ENCODE results near the gene RCAN3.

RCAN3 gene

DNA sequence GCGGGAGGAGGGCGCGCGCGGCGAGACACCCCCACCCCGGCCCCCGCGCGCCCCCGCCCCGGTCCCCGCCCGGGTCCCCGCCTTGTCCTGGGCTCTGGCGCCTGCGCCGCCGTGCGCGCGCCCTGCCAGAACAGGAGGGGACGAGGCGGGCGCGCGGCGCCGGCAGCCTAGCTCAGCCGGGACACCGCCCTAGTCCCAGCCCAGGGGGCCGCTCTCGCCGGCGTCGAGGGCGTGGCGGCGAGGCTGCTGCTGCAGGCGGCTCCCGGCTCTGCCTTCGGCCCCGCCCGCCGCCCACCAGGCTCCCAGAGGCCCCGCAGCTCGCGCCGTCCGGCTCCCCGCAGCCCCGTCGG lies at the start of gene RCAN3:
RCAN3 (plus strand) TSS at position 128 of the 350 bp plus-strand sequence. CDS start 11,537 bp downstream, outside the sequence.
- DNase-seq (ENCODE audit: low read depth) = peak; percentile 53

DNA sequence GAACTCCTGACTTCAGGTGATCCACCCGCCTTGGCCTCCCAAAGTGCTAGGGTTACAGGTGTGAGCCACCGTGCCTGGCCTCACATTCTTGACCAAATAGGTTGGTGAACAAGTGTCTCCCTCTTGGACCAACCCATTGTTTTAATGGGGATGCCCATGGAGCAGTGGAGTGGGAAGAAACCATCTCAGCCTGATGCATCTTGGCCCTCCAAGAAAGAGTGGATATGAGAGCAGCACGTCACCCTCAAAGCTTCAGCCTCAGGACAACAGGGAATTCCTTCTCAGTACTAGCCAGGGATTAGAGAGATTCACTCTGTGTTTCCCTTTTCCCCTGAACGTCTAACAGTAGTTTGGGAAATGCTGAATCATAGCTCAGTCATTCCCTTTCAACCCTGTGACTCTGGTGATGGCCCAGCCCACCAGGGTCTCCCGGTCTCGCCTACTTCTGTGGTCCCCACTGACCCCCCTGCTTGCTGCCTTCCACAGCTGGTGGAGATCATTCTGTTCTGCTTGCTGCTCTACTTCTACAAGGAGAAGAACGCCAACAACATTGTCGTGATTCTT lies 49.6 kb upstream of the RCAN3 start:
- DNase-seq (ENCODE audit: low read depth) = no peak

DNA sequence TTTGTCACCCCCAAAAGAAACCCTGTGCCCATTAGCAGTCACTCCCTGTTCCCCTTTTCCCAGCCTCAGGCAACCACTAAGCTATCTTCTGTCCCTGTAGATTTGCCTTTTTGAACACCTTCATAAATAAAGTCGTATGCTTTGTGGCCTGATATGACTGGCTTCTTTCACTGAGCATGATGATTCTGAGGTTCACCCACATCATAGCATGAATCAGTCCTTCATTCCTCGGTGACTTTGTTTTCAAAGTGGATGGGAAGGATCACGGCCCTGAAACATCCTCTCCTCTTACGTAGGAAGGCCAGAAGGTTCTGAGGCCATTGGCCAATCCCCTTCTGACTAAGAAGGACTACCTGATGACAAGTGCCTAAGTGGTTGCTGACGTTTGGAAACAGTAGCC lies 48.0 kb upstream of the RCAN3 start:
- DNase-seq (ENCODE audit: low read depth) = no peak

DNA sequence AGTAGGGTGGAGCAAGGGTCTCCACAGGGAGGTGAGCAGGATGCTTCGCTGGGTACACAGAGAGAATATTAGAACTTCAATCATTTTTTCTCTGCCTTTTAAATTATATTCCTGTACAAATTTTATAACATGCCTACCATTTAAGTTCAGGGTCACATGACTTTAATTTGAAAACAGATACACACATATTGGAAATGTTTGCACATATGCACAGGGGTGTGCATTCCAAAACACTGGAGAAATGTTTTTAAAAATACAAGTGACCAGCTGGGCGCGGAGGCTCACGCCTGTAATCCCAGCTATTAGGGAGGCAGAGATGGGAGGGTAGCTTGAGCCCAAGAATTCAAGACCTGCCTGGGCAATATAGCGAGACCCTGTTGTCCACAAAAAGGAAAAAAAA lies 47.4 kb upstream of the RCAN3 start:
- DNase-seq (ENCODE audit: low read depth) = no peak

DNA sequence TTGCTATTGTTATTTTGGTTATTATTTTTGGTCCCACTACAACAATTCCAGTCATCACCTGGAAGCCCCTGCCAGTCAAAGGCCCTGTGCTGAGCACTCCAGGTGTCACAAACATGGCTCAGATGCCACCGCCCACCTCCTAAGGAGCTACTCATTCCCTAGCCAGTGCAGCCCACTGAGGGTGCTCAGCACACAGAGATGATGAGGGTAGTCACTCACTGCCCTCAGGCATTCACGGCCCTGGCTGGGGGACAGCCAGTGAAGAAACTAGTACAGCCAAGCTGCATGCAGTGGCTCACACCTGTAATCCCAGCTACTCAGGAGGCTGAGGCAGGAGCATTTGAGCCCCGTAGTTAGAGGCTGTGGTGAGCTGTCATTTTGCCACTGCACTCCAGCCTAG lies 44.8 kb upstream of the RCAN3 start:
- DNase-seq (ENCODE audit: low read depth) = no peak

DNA sequence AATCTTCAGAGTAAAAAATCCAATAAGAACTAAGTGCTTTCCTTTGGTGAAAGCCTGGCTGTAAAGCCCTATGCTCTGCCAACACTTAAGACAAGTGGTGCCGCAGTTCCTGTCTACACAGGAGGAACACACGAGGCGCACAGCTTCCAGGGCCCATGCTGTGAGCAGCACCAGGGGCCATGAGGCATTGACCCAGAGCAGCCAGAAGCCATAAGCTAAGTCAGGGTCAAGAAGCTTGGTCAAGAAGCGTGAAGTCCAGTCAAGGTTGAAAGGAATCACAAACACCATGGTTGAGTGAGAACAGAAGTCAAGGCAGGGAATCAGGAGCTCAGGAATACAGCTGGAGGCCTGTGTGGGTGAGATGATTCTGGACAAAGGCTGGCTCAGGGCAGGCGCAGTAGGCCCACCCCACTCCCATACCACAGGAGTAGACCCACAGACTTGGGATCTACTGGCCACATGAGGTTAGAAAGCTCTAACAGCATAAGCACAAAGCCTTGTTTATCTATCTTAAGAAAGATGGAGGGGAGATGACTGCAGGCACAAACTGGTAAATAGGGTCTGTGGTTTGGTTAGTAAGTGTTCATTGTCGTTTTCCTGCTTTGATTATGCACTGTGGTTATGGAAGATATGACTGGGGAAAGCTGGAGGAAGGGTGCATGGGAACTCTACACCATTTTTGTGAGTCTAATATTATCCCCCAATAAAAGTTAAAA lies 42.9 kb upstream of the RCAN3 start:
- no peak for DNase-seq (ENCODE audit: low read depth)

DNA sequence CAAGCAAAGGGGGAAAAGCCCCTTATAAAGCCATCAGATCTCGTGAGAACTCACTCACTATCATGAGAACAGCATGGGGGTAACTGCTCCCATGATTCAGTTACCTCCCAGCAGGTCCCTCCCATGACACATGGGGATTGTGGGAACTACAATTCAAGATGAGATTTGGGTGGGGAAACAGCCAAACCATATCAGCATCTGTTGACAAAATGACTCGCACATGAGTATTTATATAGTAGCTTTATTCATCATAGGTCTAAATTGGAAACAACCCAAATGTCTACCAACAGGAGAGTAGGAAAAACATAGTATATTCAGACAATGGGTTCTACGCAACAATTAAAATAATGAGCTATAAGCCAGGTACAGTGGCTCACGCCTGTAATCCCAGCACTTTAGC lies 40.5 kb upstream of the RCAN3 start:
- peak; percentile 58 for DNase-seq (ENCODE audit: low read depth)

DNA sequence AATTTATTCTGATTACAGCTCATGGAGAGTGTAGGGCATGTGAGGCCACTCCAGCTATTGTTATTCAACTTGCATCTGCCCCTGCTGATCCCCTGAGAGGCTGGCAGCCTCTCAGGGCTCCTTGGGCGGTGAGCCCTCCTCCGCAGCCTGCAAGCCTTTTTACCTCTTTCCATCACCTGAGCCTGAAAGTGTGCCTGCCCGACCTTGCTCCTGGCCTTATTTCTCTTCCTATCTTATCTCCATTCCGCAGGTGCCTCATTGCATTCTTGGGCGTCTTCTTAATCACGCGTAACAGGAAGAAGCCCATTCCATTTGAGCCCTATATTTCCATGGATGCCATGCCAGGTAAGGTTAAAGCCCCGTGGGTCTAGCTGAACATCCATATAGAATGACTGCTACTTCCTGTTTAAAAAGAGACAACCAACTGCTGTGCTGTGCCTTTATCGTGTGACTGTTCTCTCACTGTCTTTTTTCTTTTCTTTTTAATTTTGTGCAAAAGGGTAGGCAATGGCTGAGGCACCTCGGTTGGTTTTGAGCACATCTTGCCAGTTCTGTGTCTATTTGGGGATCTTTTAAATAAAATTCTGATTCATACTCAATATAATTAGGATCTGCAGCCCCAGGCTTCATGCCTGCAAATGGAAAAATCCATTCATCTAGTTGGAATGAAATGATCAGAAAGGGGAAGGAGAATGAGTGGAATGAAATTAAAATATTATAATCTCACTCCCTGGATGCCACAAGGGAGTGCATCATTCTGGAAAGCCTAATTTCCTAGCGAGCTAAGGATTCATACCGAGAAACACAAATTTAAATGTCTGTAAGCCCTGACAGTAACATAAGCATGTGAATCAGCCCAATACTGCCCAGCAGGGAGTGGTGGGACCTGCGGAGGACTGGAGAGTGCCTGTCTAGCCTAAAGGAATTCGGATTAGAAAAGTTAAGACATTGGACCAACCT lies 38.6 kb upstream of the RCAN3 start:
- no peak for DNase-seq (ENCODE audit: low read depth)

DNA sequence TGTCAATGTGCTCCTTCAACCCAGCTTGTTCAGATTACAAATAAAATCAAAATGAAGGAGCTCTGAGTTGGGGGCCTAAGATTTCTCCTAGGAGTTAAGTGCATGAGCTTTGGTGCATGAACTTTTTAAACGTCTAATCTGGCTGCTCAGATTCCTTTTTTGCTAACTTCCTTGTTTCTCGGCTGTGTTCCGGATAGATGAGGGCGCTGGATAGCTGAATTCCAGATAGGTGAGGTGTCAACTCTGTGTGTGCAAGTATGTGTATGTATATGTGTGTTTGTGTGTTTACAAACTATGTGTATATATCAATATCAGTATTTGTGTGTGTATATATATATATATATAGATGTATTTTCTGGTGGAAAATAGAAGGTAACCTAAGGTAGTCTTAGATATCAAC lies 37.5 kb upstream of the RCAN3 start:
- DNase-seq (ENCODE audit: low read depth) = no peak

DNA sequence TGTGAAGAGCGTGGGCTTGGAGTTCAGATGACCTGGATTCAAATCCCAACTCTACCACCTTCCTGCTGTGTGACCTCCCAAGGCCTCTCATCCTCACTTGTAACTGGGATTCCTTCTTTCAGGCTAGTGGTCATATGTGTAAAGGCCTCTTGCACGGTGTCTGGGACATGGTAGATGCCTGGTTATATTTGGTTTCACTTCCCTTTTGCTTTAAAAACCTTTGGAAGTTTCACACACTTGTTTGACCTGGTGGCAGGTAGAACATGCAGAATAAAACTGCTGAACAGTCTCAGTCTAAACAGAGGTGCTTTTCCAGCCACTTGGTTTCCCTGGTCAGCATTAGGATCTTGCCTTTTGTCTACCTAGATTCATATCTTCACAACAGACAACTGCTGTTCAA lies 37.0 kb upstream of the RCAN3 start:
- no peak for DNase-seq (ENCODE audit: low read depth)

DNA sequence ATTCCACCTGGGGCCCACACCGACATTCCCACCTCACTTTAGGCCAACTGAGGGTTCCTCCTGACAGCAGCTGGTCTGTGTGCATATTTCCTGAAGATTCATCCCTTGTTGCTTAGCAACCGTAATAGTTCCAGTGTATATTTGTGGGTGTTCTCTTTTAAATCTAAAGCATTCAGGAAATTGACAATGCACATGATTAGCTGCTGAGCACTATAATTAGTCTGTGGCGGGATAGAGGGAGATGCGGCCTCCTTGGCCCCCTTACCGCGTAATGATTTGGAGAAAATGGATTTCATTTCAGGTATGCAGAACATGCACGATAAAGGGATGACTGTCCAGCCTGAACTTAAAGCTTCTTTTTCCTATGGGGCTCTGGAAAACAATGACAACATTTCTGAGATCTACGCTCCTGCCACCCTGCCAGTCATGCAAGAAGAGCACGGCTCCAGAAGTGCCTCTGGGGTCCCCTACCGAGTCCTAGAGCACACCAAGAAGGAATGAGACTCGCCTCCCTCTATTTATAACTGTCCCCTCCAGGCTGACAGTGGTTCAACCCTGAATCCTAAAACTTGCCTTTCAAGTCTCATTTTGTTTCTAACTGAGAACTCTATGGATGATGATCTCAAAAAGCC lies 33.8 kb upstream of the RCAN3 start:
- no peak for DNase-seq (ENCODE audit: low read depth)

DNA sequence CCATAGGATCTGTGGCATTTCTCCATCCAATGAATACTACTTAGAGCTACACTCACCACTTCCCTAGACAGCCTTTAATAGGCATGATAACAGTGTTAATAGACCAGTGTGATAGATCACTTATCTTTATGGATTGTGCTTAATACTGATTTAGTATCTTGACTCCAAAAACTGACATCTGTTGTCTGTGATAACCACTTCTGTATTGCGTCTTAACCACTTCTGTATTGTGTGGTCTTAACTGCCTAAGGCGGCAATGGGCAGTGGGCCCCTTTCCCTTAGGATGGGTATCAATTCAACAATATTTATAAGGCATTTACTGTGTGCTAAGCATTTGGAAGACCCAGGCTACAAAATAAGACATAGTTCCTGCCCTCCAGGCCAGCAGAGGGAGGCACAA lies 32.0 kb upstream of the RCAN3 start:
- no peak for DNase-seq (ENCODE audit: low read depth)

DNA sequence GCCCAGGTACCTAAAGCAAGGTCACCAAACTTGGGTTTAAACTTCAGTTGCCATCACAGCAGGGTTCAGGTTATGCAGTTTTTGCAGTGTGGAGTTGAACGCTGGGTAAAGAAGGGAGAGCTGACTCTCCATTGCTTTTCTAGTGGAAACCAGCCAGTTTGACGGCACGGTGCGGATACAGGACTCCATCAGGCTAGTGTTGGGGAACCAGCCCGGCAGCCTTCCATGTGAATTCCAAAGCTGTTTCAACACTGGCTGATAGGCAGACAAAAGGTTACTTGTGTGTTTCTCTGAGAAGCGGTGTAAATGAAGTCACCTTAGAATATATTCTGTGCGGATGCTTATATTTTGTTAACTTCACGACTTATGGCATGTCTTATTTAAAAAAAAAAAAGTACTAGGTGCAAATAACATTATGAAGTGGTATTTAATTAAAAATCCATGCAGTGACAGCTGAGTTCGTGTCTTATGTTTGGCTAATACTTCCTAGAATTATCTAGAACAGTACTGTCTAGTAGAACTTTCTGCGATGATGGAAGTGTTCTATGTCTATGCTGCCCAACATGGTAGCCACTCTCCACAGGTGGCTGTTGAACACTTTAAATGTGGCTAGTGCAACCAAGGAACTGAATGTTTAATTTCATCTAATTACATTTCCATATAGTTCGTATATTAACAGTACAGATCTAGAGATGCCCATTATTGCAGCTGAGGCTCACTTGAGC lies 29.9 kb upstream of the RCAN3 start:
- no peak for DNase-seq (ENCODE audit: low read depth)

DNA sequence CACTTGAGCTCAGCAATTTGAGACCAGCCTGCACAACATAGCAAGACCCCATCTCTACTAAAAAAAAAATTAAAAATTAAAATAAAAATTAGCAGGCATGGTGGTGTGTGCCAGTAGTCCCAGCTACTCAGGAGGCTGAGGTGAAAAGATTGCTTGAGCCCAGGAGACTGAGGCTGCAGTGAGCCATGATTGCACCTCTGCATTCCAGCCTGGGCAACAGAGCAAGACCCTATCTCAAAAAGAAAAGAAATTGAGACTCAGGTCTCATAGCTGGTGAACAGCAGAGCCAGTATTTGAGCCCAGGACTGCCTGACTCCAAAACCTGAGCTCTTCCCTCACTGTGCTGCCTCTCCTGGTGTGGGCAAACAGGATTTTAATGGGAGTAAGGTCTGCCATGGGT lies 28.4 kb upstream of the RCAN3 start:
- DNase-seq (ENCODE audit: low read depth) = no peak

DNA sequence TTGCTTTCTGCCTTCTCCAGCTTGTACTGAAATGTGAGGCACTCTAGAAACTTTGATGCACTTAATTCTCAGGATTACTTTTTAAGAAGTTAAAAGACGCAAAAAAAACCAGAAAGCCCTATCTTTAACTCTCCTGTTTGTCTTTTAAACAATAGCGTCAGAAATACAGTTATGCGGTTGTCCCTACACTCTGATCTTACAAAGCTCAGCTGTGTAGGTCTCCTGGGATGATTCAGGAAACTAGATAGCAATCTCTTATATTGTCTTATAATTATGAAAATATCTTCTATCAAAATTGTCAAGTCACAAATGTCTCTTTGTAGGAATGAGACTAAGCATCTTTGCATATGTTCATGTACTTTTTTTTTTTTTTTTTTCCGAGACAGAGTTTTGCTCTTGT lies 26.9 kb upstream of the RCAN3 start:
- DNase-seq (ENCODE audit: low read depth) = no peak

DNA sequence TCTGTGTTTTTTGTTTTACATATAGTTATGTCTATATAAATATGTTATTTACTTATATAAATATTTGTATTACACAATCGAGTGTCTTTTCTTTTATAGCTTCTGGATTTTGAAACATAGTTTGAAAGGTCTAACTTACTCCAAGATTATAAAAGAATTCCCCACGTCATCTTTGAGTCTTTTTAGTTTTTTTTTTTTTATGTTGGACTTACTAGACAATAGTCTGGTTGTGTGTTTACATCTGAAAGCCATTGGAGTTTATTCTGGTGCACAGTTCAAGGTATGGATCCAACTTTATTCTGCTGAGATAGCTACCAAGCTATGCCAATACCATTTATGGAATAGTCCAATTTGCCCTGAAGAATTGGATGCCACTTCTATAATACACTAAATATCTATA lies 26.1 kb upstream of the RCAN3 start:
- DNase-seq (ENCODE audit: low read depth) = no peak

DNA sequence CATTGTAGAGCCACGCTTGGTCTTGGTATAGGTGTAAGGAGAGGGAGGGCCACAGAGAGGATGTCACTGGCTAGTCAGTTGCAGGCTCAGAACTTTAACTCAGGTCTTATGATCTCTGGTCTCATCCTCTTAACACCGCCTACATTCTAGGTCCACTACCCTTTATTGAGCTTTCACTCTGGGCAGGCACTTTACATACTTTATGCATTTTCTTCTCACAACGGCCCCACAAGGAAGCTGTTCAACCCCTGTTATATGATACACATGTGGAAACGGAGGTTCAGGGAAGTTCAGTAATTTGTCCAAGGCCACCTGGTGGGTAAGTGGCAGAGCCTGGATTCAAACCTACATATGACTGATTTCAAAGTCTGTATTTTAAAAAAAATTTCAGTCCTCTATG lies 25.3 kb upstream of the RCAN3 start:
- no peak for DNase-seq (ENCODE audit: low read depth)

DNA sequence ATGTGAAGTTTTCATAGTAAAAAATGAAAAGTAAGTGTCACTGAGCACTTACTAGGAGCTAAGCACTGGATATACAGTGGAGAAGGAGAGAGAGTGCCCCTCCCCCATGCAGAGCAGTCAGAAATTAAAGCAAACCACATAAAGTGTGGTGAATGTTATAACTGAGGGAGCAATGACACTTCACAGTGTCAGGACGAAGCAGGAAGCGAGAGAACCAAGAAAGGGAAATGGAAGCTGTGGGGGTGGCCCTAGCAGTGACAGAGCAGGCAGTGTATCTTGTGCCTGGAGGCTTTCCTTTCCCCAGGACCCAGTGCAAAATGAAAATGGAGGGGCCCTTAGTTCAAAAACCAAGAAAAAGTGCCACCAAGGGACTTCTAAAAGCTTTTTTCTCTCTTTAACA lies 21.5 kb upstream of the RCAN3 start:
- no peak for DNase-seq (ENCODE audit: low read depth)

DNA sequence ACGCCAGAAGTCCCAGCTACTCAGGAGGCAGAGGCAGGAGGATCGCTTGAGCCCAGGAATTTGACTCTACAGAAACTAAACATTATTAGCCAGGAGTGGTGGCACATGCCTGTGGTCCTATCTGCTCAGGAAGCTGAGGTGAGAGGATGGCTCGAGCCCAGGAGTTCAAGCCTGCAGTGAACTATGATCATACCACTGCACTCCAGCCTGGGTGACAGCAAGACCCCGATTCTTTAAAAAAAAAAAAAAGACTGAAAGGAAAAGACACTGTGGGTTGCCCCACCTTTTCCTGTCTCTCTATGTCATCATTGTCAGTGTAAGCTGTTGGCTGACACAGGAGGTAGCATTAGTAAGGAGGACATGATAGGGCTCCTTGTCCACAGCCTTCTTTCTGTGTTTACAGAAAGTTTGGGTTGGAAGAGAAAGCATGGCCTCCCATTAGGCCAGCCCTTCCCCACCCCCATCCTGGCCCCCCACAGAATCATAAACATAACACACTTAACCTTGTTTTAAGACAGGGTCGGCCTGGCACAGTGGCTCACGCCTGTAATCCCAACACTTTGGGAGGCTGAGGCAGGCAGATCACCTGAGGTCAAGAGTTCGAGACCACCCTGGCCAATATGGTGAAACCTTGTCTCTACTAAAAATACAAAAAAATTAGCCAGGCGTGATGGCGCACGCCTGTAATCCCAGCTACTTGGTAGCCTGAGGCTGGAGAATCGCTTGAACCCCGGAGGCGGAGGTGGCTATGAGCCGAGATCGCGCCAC lies 20.6 kb upstream of the RCAN3 start:
- no peak for DNase-seq (ENCODE audit: low read depth)

DNA sequence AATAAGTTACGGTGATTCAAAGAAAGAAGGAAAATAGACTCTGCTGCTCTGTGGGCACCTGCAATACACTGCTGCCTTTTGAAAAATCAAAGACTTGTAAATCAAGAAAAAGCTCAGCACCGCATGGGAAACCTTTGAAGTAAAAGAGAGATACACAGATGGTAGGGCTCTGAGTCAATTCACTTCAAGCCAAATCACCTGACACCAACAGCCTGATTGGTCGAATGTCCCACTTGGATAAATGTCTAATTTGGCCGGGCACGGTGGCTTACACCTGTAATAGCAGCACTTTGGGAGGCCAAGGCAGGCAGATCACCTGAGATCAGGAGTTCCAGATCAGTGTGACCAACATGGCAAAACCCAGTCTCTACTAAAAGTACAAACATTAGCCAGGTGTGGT lies 19.2 kb upstream of the RCAN3 start:
- no peak for DNase-seq (ENCODE audit: low read depth)

DNA sequence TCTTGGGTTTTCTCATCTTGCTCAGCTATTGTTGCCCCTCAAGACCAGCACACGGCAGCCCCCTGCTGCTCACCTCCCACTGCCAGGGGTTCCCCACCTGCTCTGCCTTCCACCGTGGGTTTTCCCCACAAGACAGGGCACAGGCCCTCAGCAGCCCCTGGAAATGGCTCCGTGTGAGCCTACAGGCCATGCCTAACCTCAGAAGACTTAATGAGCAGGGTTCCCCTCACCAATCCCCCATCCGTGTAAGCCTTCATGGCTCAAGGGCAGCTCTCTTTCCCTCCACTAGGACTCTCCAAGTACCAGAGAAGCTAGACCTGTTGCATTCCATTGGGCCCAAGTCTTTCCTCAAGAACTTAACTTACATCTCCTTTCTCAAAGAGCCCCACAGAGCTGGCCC lies 18.4 kb upstream of the RCAN3 start:
- no peak for DNase-seq (ENCODE audit: low read depth)

Measured in HS-5 (cell line).